Nephron (organoid): ENCODE data around the gene MTMR1.

Experiments used
- H3K27ac Mint-ChIP-seq, 3 experiments: 2 replicates each; pipeline ENCODE4 v1.8.0; 2020; ENCODE audit warnings: mixed read lengths in 3 of 3, mild to moderate bottlenecking in 2 of 3, moderate library complexity in 1 of 3
- H3K27me3 Mint-ChIP-seq: 2 replicates; pipeline ENCODE4 v1.8.0; 2021; ENCODE audit warnings: low read depth, mild to moderate bottlenecking, moderate library complexity, mixed read lengths
- H3K36me3 Mint-ChIP-seq: 2 replicates; pipeline ENCODE4 v1.8.0; 2020; ENCODE audit warnings: low read depth, mixed read lengths
- H3K4me1 Mint-ChIP-seq: 2 replicates; pipeline ENCODE4 v1.8.0; 2020; ENCODE audit warnings: mixed read lengths
- H3K4me3 Mint-ChIP-seq, 3 experiments: 2 replicates each; pipeline ENCODE4 v1.8.0; 2020; ENCODE audit warnings: mild to moderate bottlenecking in 3 of 3, mixed read lengths in 3 of 3, moderate library complexity in 2 of 3
- H3K9me3 Mint-ChIP-seq: 2 replicates; pipeline ENCODE4 v1.8.0; 2020; ENCODE audit warnings: mixed read lengths
- CTCF ChIP-seq, 3 experiments: fragments of 200-600 bp; sonication (generic); IDR thresholded peaks; one replicate each; pipeline ENCODE4 v1.5.0; 2021; ENCODE audit warnings: antibody characterized with exemption in 3 of 3; ENCODE audit not compliant: unreplicated experiment in 3 of 3

Gene MTMR1

GRCh38 chrX:150765237-150765636 is 72.0 kb downstream of the MTMR1 start:
- peaks cover 4% of the 10 kb centered on the region for H3K9me3 Mint-ChIP-seq
- H3K4me1 Mint-ChIP-seq: peaks cover 21% of the 10 kb centered on the region
- H3K4me3 Mint-ChIP-seq: no peak overlapping the region
- H3K36me3 Mint-ChIP-seq: peaks cover 4% of the 10 kb centered on the region
- TF ChIP-seq CTCF (IDR thresholded peaks at IDR 0.05; ENCODE audit: unreplicated experiment in 3 of 3): no peak
- H3K27me3 Mint-ChIP-seq: no peaks in the 10 kb centered on the region
- no peak overlapping the region for H3K27ac Mint-ChIP-seq

DNA sequence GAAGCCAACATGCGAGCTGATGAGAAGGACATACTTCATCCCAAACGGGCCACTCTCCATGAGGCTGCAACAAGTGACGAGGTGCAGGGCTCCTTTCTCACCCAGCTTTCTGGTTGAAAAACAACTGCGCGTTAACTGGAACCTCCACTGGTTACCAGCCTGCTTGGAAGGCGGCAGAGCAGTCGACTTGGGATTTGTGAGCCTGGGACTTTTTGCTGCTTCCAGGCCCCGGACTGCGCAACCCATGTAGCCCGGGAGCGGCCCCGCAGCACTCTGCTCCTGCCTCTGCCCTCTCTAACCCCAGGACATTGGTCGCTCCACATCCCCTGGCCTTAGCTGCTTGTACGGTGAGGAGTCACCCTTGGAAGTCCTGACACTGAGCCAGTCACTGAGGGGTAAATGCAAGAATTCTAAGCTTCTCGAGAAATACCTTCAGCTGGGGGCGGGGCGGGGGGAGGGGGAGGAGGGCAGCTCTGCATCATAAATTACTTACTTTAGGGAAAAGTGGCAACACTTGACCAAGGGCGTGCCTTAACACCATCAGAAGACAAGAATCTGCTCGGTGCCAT is 72.7 kb downstream of the MTMR1 start:
- Mint-ChIP-seq H3K9me3 (peaks cover 4% of the 10 kb centered on the region), H3K27me3 (no peaks in the 10 kb centered on the region), H3K27ac (no peak overlapping the region), H3K4me1 (peaks cover 21% of the 10 kb centered on the region), H3K4me3 (no peak overlapping the region), H3K36me3 (peaks cover 4% of the 10 kb centered on the region)
- TF ChIP-seq CTCF (IDR thresholded peaks at IDR 0.05; ENCODE audit: unreplicated experiment in 3 of 3): no peak

GRCh38 chrX:150766351-150767044 is 73.3 kb downstream of the MTMR1 start:
- Mint-ChIP-seq H3K9me3 (peaks cover 4% of the 10 kb centered on the region), H3K27ac (no peak overlapping the region), H3K4me1 (peaks cover 21% of the 10 kb centered on the region), H3K36me3 (peaks cover 5% of the 10 kb centered on the region), H3K4me3 (no peak overlapping the region), H3K27me3 (no peaks in the 10 kb centered on the region)
- no peak for TF ChIP-seq CTCF (IDR thresholded peaks at IDR 0.05; ENCODE audit: unreplicated experiment in 3 of 3)

DNA sequence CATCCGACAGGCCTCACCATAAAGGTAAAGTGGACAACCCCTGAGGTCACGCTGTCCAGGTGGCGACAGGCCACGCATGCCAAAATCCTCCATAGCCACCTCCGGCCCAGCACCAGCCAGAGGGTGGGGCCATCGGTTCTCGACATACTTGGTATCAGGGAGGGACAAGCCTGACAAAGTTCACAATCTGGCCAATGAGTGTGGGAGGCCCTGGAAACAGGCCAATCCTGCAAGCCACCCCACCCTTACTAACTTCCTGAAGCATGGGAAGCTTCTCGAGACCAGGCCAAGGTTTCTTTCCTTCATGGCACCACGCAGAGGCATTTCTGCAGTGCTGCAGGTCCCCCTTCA is 73.8 kb downstream of the MTMR1 start:
- Mint-ChIP-seq H3K36me3 (peaks cover 7% of the 10 kb centered on the region), H3K27me3 (no peaks in the 10 kb centered on the region), H3K27ac (no peak overlapping the region), H3K9me3 (peaks cover 4% of the 10 kb centered on the region), H3K4me1 (peaks cover 21% of the 10 kb centered on the region), H3K4me3 (no peak overlapping the region)
- TF ChIP-seq CTCF (IDR thresholded peaks at IDR 0.05; ENCODE audit: unreplicated experiment in 3 of 3): no peak

GRCh38 chrX:150767475-150768131 is 74.4 kb downstream of the MTMR1 start:
- H3K27ac Mint-ChIP-seq: no peak overlapping the region
- H3K4me3 Mint-ChIP-seq: no peak overlapping the region
- H3K36me3 Mint-ChIP-seq: peaks cover 7% of the 10 kb centered on the region
- no peak for TF ChIP-seq CTCF (IDR thresholded peaks at IDR 0.05; ENCODE audit: unreplicated experiment in 3 of 3)
- H3K9me3 Mint-ChIP-seq: peaks cover 6% of the 10 kb centered on the region
- peaks cover 20% of the 10 kb centered on the region for H3K4me1 Mint-ChIP-seq
- no peaks in the 10 kb centered on the region for H3K27me3 Mint-ChIP-seq
